Upper lobe of right lung (tissue), 1 donor: ENCODE data around the gene ABR. TPM values are rescaled to one million over a fixed set of nuclear protein-coding genes. Genes with fewer than 3 reads are reported as not detected.
A peak's percentile ranks its signal among the peaks of the same experiment; 100 is the strongest.

Source experiments
- ATAC-seq: fragments of 200-7000 bp; cut with Tn5 transposase; one replicate; pipeline ENCODE4 v1.9.1; 2020; ENCODE audit warnings: mild to moderate bottlenecking, moderate library complexity
- DNase-seq: peaks from one replicate; pipeline ENCODE4 v3.0.0-alpha.2; 2020
- H3K27ac ChIP-seq: fragments of 200-600 bp; one replicate; pipeline ENCODE4 v1.8.0; 2022
- H3K27me3 ChIP-seq: fragments of 200-600 bp; one replicate; pipeline ENCODE4 v1.8.0; 2022; ENCODE audit warnings: mild to moderate bottlenecking
- H3K36me3 ChIP-seq: fragments of 200-600 bp; one replicate; pipeline ENCODE4 v1.8.0; 2022
- H3K4me1 ChIP-seq: fragments of 200-600 bp; one replicate; pipeline ENCODE4 v1.8.0; 2022
- H3K4me3 ChIP-seq: fragments of 200-600 bp; one replicate; pipeline ENCODE4 v1.8.0; 2022; ENCODE audit warnings: mild to moderate bottlenecking
- H3K9me3 ChIP-seq: fragments of 200-600 bp; one replicate; pipeline ENCODE4 v1.8.0; 2022
- intact Hi-C: fragments of 100-400 bp; cut with DNase I; formaldehyde crosslinking; loops from one replicate; pipeline ENCODE4 v1.11.0; 2022
- total RNA-seq: library from RNA; stranded (reverse); fragmentation: NEBNext Ultra II Directional; extraction: Animal tissue kit (Norgen Biotek cat#: 25700); gene quantifications from one replicate; pipeline ENCODE4 v1.2.1, GENCODE V29; 2021
- TF ChIP-seq, protein P1 (sequence below): fragments of 200-600 bp; IDR thresholded peaks from one replicate; pipeline ENCODE4 v1.8.0; 2022; ENCODE audit warnings: antibody characterized with exemption
- donor health status: DM: no; HTN: yes; CAD: no; lungs with severe emphysema.

Gene ABR
- total RNA-seq, 1 donor from 2014 or later, result 185 TPM

DNA sequence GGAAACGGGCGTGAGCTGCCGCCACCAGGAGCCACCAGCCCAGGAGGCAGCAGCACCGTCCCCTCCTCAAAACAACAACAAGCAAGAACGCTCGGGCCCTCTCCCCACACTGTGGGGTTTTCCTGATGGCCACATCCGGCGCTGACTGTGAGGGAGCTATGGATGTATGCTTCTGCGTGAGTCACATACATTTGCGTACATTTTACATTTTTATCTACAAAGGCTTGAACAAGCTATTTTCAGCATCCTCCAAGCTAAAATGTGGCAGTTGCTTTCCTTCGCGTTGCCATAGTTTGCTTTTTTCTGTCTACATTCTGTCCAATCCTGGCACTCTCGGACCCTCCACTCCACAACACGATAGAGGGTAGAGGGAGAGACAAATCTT, 2.0 kb upstream of the ABR start:
- DNase-seq (no peak), ATAC-seq (no peak)
- Histone ChIP-seq H3K27me3 (no peaks in the 10 kb centered on the region), H3K9me3 (no peaks in the 10 kb centered on the region), H3K4me3 (no peak overlapping the region), H3K36me3 (no peaks in the 10 kb centered on the region), H3K27ac (no peak overlapping the region), H3K4me1 (peaks cover 42% of the 10 kb centered on the region)
- intact Hi-C loops, result loop anchor here (5.0 kb wide), 1 partner anchor 59 kb away; no protein-coding TSS in a partner anchor
- TF ChIP-seq, protein P1, sequence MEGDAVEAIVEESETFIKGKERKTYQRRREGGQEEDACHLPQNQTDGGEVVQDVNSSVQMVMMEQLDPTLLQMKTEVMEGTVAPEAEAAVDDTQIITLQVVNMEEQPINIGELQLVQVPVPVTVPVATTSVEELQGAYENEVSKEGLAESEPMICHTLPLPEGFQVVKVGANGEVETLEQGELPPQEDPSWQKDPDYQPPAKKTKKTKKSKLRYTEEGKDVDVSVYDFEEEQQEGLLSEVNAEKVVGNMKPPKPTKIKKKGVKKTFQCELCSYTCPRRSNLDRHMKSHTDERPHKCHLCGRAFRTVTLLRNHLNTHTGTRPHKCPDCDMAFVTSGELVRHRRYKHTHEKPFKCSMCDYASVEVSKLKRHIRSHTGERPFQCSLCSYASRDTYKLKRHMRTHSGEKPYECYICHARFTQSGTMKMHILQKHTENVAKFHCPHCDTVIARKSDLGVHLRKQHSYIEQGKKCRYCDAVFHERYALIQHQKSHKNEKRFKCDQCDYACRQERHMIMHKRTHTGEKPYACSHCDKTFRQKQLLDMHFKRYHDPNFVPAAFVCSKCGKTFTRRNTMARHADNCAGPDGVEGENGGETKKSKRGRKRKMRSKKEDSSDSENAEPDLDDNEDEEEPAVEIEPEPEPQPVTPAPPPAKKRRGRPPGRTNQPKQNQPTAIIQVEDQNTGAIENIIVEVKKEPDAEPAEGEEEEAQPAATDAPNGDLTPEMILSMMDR, result no peak

DNA sequence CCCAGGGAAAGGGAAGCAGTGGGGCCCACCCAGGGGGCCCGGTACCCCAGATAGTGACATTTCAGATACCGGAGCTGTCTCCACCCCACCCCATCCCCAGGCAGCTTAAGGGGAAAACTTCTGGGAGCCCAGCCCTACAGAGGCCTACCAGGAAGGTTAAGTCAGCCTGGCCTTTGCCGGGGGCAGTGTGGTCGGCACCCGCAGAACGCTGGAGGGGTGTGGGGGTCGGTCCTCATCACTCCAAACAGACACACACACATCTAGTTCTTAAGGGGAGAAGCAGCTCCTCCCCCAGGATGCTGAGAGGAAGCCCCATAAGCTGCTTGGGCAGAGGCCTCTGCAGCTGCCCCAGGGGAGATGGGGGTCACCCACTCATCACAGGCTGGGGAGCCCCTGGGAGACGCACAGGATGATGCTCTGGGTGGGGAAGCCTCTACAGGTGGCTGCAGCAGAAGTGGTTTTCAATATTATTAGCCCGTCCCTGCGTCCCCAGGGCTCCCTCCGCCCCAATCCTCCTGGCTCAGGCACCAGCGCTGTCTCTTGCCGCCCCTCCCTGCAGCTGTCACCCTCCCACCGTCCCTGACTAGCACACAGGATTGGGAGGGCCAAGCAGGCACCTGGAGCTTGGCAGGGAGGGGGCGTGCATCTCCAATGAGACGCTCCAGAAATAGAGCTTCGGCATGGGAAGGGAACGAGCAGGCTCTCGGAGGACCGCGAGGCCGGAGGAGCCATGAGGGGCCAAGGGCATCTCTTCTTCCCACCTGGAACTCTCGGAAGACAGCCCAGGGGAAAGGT, 1.4 kb upstream of the ABR start:
- no peak for DNase-seq
- Histone ChIP-seq H3K4me1 (peaks cover 39% of the 10 kb centered on the region), H3K36me3 (no peaks in the 10 kb centered on the region), H3K4me3 (no peak overlapping the region), H3K27ac (no peak overlapping the region), H3K9me3 (no peaks in the 10 kb centered on the region), H3K27me3 (no peaks in the 10 kb centered on the region)
- TF ChIP-seq, protein P1, result no peak
- no peak for ATAC-seq
- intact Hi-C loops, result loop anchor here (5.0 kb wide), 1 partner anchor 59 kb away; no protein-coding TSS in a partner anchor

DNA sequence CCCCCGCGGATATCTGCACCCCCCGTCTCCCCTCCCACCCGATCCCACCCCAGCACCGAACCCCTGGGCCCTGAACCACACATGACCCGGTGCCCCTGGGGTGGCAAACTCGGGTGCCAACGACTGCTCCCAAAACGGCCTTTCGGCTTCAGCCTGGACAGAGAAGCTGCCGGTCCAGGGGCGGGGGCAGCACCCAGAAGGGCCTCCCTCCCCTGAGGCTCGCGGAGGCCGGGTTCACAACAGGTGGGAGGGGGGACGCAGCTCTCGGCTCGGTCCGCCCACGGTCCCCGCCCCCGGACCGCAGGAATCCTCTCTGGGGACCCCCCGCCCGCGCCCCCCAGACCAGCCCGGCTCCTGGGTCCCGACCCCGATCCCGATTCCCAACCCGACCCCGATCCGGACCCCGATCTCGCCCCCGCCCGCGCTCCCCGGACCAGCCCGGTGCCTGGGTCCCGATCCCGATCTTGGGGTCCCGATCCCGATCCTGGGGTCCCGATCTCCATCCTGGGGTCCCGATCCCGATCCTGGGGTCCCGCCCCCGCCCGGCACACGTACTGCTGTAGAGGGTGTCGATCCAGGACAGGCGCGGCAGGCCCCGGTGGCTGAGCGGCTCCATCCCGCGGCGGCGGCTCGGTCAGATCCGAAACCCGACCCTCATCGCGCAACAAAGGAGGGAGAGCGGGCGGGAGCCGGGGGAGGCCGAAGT, 516 bp downstream of the ABR start:
- Histone ChIP-seq H3K4me3 (peak overlapping the region; percentile 76), H3K36me3 (peaks cover 5% of the 10 kb centered on the region), H3K27me3 (no peaks in the 10 kb centered on the region), H3K9me3 (no peaks in the 10 kb centered on the region), H3K27ac (no peak overlapping the region), H3K4me1 (peaks cover 37% of the 10 kb centered on the region)
- TF ChIP-seq, protein P1, result no peak
- intact Hi-C loops, result no loop called here
- DNase-seq, result no peak
- ATAC-seq, result peak; percentile 37

DNA sequence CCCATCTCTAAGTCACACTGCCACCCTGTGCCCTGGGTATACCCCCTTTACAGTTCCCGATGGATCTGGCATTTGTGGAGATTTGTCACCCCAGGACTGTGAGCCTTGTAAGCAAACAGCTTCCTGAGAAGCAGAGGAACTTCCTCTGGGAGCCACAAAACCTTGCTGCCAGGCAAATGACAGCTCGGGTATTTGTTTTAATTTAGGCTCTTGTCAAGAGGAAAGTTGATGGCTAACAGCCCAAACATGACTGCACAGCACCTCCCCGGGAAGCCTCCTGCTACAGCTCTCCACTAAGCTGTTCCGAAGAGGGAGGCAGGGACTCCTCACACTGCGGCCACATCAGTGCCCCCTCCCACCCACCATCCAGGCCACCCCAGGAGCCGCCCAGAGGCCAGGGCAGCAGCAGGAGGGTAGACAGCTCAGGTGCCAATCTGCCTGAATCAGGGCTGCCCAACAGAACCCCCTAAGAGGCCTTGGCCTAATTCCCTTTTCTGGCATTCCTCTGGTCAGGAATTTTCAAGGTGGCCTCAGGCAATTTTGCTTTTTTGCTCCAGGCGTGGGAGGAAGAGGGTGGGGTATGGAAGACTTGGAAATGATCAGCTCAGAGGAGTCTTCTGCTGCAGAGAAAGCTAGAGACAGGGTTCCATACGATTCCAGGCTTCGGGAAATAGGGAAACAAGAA, 2.6 kb downstream of the ABR start:
- no peak for DNase-seq
- intact Hi-C loops, result no loop called here
- Histone ChIP-seq H3K27ac (no peak overlapping the region), H3K9me3 (no peaks in the 10 kb centered on the region), H3K27me3 (no peaks in the 10 kb centered on the region), H3K36me3 (peaks cover 5% of the 10 kb centered on the region), H3K4me1 (peaks cover 34% of the 10 kb centered on the region), H3K4me3 (no peak overlapping the region)
- TF ChIP-seq, protein P1, result no peak
- peak; percentile 3 for ATAC-seq

DNA sequence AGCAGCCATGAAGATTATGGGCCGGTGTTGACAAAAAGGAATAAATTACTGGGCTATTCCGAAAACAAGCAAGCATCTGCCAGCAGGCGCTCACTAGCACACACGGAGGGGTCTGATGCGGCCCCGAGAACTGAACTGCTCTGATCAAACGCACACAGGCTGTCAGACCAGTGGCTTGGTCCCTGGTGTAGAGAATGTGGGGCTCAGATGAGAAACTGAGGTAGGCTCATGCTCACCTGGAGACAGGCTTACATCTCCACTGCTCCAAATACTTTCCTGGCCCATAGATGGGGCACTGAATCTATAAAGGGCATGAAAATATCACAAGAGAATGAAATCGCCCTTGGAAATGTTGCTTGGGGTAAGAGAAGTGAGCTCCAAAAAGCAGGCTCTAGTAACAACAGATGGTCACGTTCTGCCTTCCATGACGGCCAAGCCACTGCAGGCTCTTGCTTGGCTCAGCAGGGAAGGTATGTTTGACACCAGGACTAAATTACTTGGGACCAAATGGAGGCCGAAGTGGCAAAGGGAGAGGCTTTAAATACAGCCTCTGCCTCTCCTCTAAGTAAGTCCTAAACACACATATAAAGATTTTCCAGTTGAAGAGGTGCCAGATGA, 5.4 kb downstream of the ABR start:
- H3K27ac ChIP-seq, result no peak overlapping the region
- H3K4me1 ChIP-seq, result peaks cover 38% of the 10 kb centered on the region
- TF ChIP-seq, protein P1, result no peak
- H3K4me3 ChIP-seq, result no peak overlapping the region
- no peaks in the 10 kb centered on the region for H3K9me3 ChIP-seq
- intact Hi-C loops, result no loop called here
- H3K27me3 ChIP-seq, result no peaks in the 10 kb centered on the region
- ATAC-seq, result no peak
- H3K36me3 ChIP-seq, result peaks cover 5% of the 10 kb centered on the region
- DNase-seq, result no peak
